ENCODE measurements around the gene CUL4A.

CUL4A gene

DNA sequence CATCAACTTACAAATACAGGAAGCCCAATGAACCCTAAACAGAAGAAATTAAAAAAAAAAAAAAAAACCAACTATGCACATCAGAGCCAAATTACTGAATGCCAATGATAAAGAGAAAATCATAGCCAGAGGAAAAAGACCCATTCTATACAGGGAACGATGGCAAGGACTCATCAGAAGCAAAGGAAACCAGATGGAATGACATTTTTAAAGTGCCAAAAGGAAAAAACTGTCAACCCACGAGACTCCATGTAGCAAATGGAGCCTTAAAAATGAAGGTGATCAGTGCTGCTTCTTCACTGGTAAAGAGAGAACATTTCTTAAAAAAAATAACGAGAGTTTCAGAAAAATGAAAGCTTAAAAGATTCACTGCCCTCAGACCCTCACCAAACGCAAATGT, 19.2 kb upstream of the CUL4A start:
- Histone ChIP-seq H3K9ac (ENCODE audit: low read depth, low read length) (no peak overlapping the region), H3K27ac (ENCODE audit: low read length) (no peak overlapping the region), H3K4me3 (ENCODE audit: low read depth in 1 of 2, low read length in 2 of 2) (no peak overlapping the region), H3K79me2 (ENCODE audit: insufficient read depth, low read length) (peaks cover 9% of the 10 kb centered on the region), H3K4me1 (ENCODE audit: insufficient read depth, low read length) (no peaks in the 10 kb centered on the region), H3K9me3 (ENCODE audit: insufficient read depth, low read length, severe bottlenecking) (no peaks in the 10 kb centered on the region), H4K20me1 (ENCODE audit: insufficient read depth, low read length) (0 out of 2 replicates have a peak, but pooled peaks cover under 1% of the 10 kb centered on the region), H3K27me3 (ENCODE audit: insufficient read depth, low read length, poor library complexity) (no peaks in the 10 kb centered on the region), H3K4me2 (ENCODE audit: insufficient read depth, low read length) (no peak overlapping the region), H3K36me3 (ENCODE audit: insufficient read depth, low read length) (peaks cover 82% of the 10 kb centered on the region), H2AFZ (ENCODE audit: low read depth, low read length) (no peak overlapping the region)
- ATAC-seq (ENCODE audit: insufficient read depth, low read depth) (no peak), DNase-seq (no peak)
- TF ChIP-seq EZH2 (IDR thresholded peaks at IDR 0.05; ENCODE audit: borderline replicate concordance, low read depth, low read length, severe bottlenecking) = no peak
- TF ChIP-seq, protein P1, sequence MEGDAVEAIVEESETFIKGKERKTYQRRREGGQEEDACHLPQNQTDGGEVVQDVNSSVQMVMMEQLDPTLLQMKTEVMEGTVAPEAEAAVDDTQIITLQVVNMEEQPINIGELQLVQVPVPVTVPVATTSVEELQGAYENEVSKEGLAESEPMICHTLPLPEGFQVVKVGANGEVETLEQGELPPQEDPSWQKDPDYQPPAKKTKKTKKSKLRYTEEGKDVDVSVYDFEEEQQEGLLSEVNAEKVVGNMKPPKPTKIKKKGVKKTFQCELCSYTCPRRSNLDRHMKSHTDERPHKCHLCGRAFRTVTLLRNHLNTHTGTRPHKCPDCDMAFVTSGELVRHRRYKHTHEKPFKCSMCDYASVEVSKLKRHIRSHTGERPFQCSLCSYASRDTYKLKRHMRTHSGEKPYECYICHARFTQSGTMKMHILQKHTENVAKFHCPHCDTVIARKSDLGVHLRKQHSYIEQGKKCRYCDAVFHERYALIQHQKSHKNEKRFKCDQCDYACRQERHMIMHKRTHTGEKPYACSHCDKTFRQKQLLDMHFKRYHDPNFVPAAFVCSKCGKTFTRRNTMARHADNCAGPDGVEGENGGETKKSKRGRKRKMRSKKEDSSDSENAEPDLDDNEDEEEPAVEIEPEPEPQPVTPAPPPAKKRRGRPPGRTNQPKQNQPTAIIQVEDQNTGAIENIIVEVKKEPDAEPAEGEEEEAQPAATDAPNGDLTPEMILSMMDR (IDR thresholded peaks at IDR 0.05; ENCODE audit: borderline replicate concordance, extremely low read depth, low read length, poor library complexity, severe bottlenecking) = no peak

DNA sequence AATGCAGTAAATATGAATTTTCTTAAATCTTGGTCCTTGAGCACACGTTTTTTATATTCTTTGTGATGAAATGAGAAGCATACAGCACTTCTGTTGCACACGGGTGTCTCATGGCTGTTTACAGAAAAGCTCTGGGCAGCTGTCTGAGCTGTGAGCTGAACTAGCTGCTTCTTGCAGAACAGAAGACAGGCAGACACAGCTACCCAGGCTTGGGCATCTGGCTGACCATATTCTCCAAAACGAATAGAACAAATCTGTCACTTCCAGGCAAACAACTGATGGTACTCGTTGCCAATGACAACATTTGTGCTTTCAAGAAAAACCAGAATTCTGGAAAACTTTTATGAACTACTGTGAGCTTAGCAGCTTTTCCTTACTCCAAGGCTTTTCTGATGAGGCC, 17.1 kb upstream of the CUL4A start:
- Histone ChIP-seq H3K4me1 (ENCODE audit: insufficient read depth, low read length) (no peaks in the 10 kb centered on the region), H3K4me3 (ENCODE audit: low read depth in 1 of 2, low read length in 2 of 2) (no peak overlapping the region), H3K27me3 (ENCODE audit: insufficient read depth, low read length, poor library complexity) (no peaks in the 10 kb centered on the region), H2AFZ (ENCODE audit: low read depth, low read length) (no peak overlapping the region), H3K9ac (ENCODE audit: low read depth, low read length) (no peak overlapping the region), H3K79me2 (ENCODE audit: insufficient read depth, low read length) (0 out of 2 replicates have a peak, but pooled peaks cover 2% of the 10 kb centered on the region), H3K4me2 (ENCODE audit: insufficient read depth, low read length) (no peak overlapping the region), H3K36me3 (ENCODE audit: insufficient read depth, low read length) (peaks cover 87% of the 10 kb centered on the region), H3K27ac (ENCODE audit: low read length) (no peak overlapping the region), H4K20me1 (ENCODE audit: insufficient read depth, low read length) (no peaks in the 10 kb centered on the region), H3K9me3 (ENCODE audit: insufficient read depth, low read length, severe bottlenecking) (no peaks in the 10 kb centered on the region)
- DNase-seq = no peak
- TF ChIP-seq, protein P1 (IDR thresholded peaks at IDR 0.05; ENCODE audit: borderline replicate concordance, extremely low read depth, low read length, poor library complexity, severe bottlenecking) = no peak
- TF ChIP-seq EZH2 (IDR thresholded peaks at IDR 0.05; ENCODE audit: borderline replicate concordance, low read depth, low read length, severe bottlenecking) = no peak
- no peak for ATAC-seq (ENCODE audit: insufficient read depth, low read depth)

- ATAC-seq (ENCODE audit: insufficient read depth, low read depth) (no peak), DNase-seq (no peak)
- TF ChIP-seq EZH2 (IDR thresholded peaks at IDR 0.05; ENCODE audit: borderline replicate concordance, low read depth, low read length, severe bottlenecking) = no peak
- TF ChIP-seq, protein P1 (IDR thresholded peaks at IDR 0.05; ENCODE audit: borderline replicate concordance, extremely low read depth, low read length, poor library complexity, severe bottlenecking) = no peak
- Histone ChIP-seq H3K4me3 (ENCODE audit: low read depth in 1 of 2, low read length in 2 of 2) (no peak overlapping the region), H3K27ac (ENCODE audit: low read length) (no peak overlapping the region), H2AFZ (ENCODE audit: low read depth, low read length) (no peak overlapping the region), H3K27me3 (ENCODE audit: insufficient read depth, low read length, poor library complexity) (no peaks in the 10 kb centered on the region), H4K20me1 (ENCODE audit: insufficient read depth, low read length) (no peaks in the 10 kb centered on the region), H3K4me1 (ENCODE audit: insufficient read depth, low read length) (no peaks in the 10 kb centered on the region), H3K4me2 (ENCODE audit: insufficient read depth, low read length) (no peak overlapping the region), H3K9me3 (ENCODE audit: insufficient read depth, low read length, severe bottlenecking) (no peaks in the 10 kb centered on the region), H3K36me3 (ENCODE audit: insufficient read depth, low read length) (peaks cover 89% of the 10 kb centered on the region), H3K79me2 (ENCODE audit: insufficient read depth, low read length) (no peaks in the 10 kb centered on the region), H3K9ac (ENCODE audit: low read depth, low read length) (no peak overlapping the region)
These were observed 16.5 kb upstream of the CUL4A start for GRCh38 chr13:113192902-113193301.

DNA sequence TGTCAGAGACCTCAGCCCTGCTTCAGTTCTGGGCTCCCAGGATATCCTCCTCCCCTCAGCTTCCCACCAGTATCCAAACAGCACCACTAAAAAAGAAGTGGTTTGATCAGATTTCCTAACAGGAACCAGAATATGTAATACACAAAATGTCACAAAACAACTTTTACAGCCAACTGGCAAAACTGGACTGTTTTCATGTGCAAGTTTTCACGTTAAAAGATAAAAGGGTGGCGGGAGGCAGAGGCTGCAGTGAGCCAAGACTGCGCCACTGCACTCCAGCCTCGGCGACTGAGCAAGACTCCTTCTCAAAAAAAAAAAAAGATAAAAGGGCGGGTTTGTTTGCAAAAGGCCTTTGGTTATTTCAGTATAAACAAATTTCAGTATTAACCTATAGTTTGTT, 14.1 kb upstream of the CUL4A start:
- DNase-seq = no peak
- Histone ChIP-seq H3K36me3 (ENCODE audit: insufficient read depth, low read length) (peaks cover 91% of the 10 kb centered on the region), H3K9ac (ENCODE audit: low read depth, low read length) (no peak overlapping the region), H4K20me1 (ENCODE audit: insufficient read depth, low read length) (peaks cover 14% of the 10 kb centered on the region; the same call in 1 of the 2 replicates), H3K4me1 (ENCODE audit: insufficient read depth, low read length) (no peaks in the 10 kb centered on the region), H3K4me2 (ENCODE audit: insufficient read depth, low read length) (no peak overlapping the region), H3K79me2 (ENCODE audit: insufficient read depth, low read length) (peaks cover 18% of the 10 kb centered on the region), H3K9me3 (ENCODE audit: insufficient read depth, low read length, severe bottlenecking) (no peaks in the 10 kb centered on the region), H2AFZ (ENCODE audit: low read depth, low read length) (no peak overlapping the region), H3K27me3 (ENCODE audit: insufficient read depth, low read length, poor library complexity) (no peaks in the 10 kb centered on the region), H3K27ac (ENCODE audit: low read length) (no peak overlapping the region), H3K4me3 (ENCODE audit: low read depth in 1 of 2, low read length in 2 of 2) (no peak overlapping the region)
- no peak for ATAC-seq (ENCODE audit: insufficient read depth, low read depth)
- no peak for TF ChIP-seq EZH2 (IDR thresholded peaks at IDR 0.05; ENCODE audit: borderline replicate concordance, low read depth, low read length, severe bottlenecking)
- TF ChIP-seq, protein P1 (IDR thresholded peaks at IDR 0.05; ENCODE audit: borderline replicate concordance, extremely low read depth, low read length, poor library complexity, severe bottlenecking) = no peak

Data from DND-41 (cell line).